ENCODE data around the gene ABCB9. TPM values are rescaled to one million over a fixed set of nuclear protein-coding genes. Genes with fewer than 3 reads are reported as not detected.

ABCB9 gene
- total RNA-seq, 6 experiments from 2014 or later: 0.48 to 1.4 (median 0.94) TPM

- Histone ChIP-seq H3K4me3 (no peak overlapping the region), H3K27me3 (no peaks in the 10 kb centered on the region), H3K4me1 (no peaks in the 10 kb centered on the region), H3K9me3 (no peaks in the 10 kb centered on the region), H3K27ac (no peak overlapping the region), H3K36me3 (no peaks in the 10 kb centered on the region)
- TF ChIP-seq CTCF (IDR thresholded peaks at IDR 0.05) (no peak), POLR2A (IDR thresholded peaks at IDR 0.05) (no peak)
- ATAC-seq (no peak), DNase-seq (no peak)
- intact Hi-C loops (cut with DNase I): loop anchor here in 1 of 2 donors (2.0 to 5.0 kb wide), 2 partner anchors 88 to 166 kb away; no protein-coding TSS in a partner anchor
- WGBS (ENCODE audit: insufficient coverage, low coverage, low lambda C conversion rate, missing lambda C conversion rate): 93% methylated on average over 3 of the region's 14 CpGs
These were observed 17.7 kb downstream of the ABCB9 start for GRCh38 chr12:122948605-122949004.

- peak in 3 of 4 donors; percentile 2 to 12 (median 4) for ATAC-seq
- no peaks in the 10 kb centered on the region for H3K9me3 ChIP-seq
- no peak overlapping the region for H3K27ac ChIP-seq
- 33% methylated on average over 1 of the region's 15 CpGs for WGBS (ENCODE audit: insufficient coverage, low coverage, low lambda C conversion rate, missing lambda C conversion rate)
- no peak for DNase-seq
- H3K27me3 ChIP-seq: no peaks in the 10 kb centered on the region
- no peaks in the 10 kb centered on the region for H3K4me1 ChIP-seq
- no peak overlapping the region for H3K4me3 ChIP-seq
- TF ChIP-seq POLR2A (IDR thresholded peaks at IDR 0.05): no peak
- TF ChIP-seq CTCF (IDR thresholded peaks at IDR 0.05): no peak
- intact Hi-C loops (cut with DNase I): loop anchor here in 1 of 2 donors (5.0 kb wide), 1 partner anchor 165 kb away; no protein-coding TSS in a partner anchor
- H3K36me3 ChIP-seq: no peaks in the 10 kb centered on the region
These were observed 18.9 kb downstream of the ABCB9 start for GRCh38 chr12:122947352-122947792.

GRCh38 chr12:122946690-122947341 lies 19.4 kb downstream of the ABCB9 start:
- peak in 1 of 4 donors; percentile 8 for TF ChIP-seq CTCF (IDR thresholded peaks at IDR 0.05)
- TF ChIP-seq POLR2A (IDR thresholded peaks at IDR 0.05): no peak
- Histone ChIP-seq H3K27ac (no peak overlapping the region), H3K36me3 (no peaks in the 10 kb centered on the region), H3K4me3 (no peak overlapping the region), H3K9me3 (no peaks in the 10 kb centered on the region), H3K4me1 (no peaks in the 10 kb centered on the region), H3K27me3 (no peaks in the 10 kb centered on the region)
- ATAC-seq: peak; percentile 54 to 88 (median 60)
- 48% methylated on average over 6 of the region's 10 CpGs for whole genome bisulfite sequencing (ENCODE audit: insufficient coverage, low coverage, low lambda C conversion rate, missing lambda C conversion rate)
- intact Hi-C loops (cut with DNase I): loop anchor here in 1 of 2 donors (5.0 kb wide), 1 partner anchor 165 kb away; no protein-coding TSS in a partner anchor
- peak in 1 of 3 donors; percentile 78 for DNase-seq

GRCh38 chr12:122944605-122945592 lies 21.4 kb downstream of the ABCB9 start:
- Histone ChIP-seq H3K4me3 (no peak overlapping the region), H3K27me3 (no peaks in the 10 kb centered on the region), H3K27ac (no peak overlapping the region), H3K9me3 (no peaks in the 10 kb centered on the region), H3K36me3 (no peaks in the 10 kb centered on the region), H3K4me1 (no peaks in the 10 kb centered on the region)
- DNase-seq (no peak), ATAC-seq (peak in 1 of 4 donors; percentile 15)
- 60% methylated on average over 1 of the region's 14 CpGs for WGBS (ENCODE audit: insufficient coverage, low coverage, low lambda C conversion rate, missing lambda C conversion rate)
- TF ChIP-seq POLR2A (IDR thresholded peaks at IDR 0.05): no peak
- TF ChIP-seq CTCF (IDR thresholded peaks at IDR 0.05): no peak
- intact Hi-C loops (cut with DNase I): loop anchor here in 1 of 2 donors (5.0 kb wide), 1 partner anchor 163 kb away; no protein-coding TSS in a partner anchor

Data from right lobe of liver (tissue), 6 donors.